ENCODE data around the gene CENPVL2.
"Not testable (repeated sequence)": the region's sequence is repeated elsewhere in the genome, so short reads cannot be mapped to it uniquely, and the experiment has no call there.

CENPVL2 gene

DNA sequence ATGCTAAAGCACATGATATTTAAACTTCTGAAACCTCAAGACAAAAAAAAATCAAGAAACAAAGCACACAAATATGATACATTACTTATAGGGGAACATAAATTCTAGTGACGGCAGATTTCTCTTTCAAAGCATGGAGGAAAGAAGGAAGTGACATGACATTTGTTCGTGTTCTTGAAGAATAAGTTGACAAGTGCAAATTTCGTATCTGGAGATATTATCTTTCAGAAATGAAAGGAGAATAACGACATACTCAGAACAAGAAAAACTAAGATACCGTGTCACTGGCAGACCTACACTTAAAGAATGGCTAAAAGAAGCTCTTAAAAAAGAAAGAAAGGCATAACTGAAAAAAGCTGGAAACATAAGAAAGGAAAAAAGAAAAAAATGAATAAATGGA, 16.6 kb downstream of the CENPVL2 start:
- Histone ChIP-seq H3K36me3 (ENCODE audit: insufficient read depth, low read length) (no peaks in the 10 kb centered on the region), H3K27ac (ENCODE audit: low read depth, low read length, poor library complexity, severe bottlenecking) (no peak overlapping the region), H3K27me3 (ENCODE audit: insufficient read depth, low read length) (no peaks in the 10 kb centered on the region), H3K9ac (ENCODE audit: low read length) (no peak overlapping the region), H3K9me3 (ENCODE audit: low read length) (no peaks in the 10 kb centered on the region), H3K4me1 (ENCODE audit: insufficient read depth, low read length, severe bottlenecking) (no peaks in the 10 kb centered on the region), H3K9me2 (ENCODE audit: low read depth, low read length) (no peaks in the 10 kb centered on the region), H3K4me3 (ENCODE audit: low read depth, low read length, poor library complexity, severe bottlenecking) (no peak overlapping the region), H2AFZ (ENCODE audit: low read length) (no peak overlapping the region), H3K79me2 (ENCODE audit: insufficient read depth, low read length) (no peaks in the 10 kb centered on the region), H4K20me1 (ENCODE audit: insufficient read depth, low read length) (no peaks in the 10 kb centered on the region), H3F3A (ENCODE audit: insufficient read depth, low read length) (no peaks in the 10 kb centered on the region), H3K4me2 (ENCODE audit: low read length) (no peak overlapping the region)
- no peak for TF ChIP-seq EZH2 (IDR thresholded peaks at IDR 0.05; ENCODE audit: borderline replicate concordance, low read length)
- TF ChIP-seq, protein P1, sequence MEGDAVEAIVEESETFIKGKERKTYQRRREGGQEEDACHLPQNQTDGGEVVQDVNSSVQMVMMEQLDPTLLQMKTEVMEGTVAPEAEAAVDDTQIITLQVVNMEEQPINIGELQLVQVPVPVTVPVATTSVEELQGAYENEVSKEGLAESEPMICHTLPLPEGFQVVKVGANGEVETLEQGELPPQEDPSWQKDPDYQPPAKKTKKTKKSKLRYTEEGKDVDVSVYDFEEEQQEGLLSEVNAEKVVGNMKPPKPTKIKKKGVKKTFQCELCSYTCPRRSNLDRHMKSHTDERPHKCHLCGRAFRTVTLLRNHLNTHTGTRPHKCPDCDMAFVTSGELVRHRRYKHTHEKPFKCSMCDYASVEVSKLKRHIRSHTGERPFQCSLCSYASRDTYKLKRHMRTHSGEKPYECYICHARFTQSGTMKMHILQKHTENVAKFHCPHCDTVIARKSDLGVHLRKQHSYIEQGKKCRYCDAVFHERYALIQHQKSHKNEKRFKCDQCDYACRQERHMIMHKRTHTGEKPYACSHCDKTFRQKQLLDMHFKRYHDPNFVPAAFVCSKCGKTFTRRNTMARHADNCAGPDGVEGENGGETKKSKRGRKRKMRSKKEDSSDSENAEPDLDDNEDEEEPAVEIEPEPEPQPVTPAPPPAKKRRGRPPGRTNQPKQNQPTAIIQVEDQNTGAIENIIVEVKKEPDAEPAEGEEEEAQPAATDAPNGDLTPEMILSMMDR (IDR thresholded peaks at IDR 0.05; ENCODE audit: low read length), result no peak

DNA sequence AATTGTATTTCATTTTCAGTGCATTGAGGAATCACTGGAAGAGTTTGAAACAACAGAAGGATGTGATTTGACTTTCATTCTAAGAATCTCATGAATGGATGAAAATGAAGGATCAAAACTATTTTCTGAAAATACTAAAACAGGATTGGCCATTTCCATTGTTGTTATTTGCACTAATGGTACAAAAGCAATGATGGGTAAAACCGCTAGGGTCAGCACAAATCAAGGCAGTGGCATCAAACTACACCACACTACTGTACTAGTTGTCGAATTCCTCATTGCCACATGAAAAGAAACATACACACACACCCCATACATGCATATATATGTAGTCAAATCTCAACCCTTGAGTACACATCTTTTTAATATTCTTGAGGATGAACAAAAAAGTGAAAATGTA, 39.3 kb downstream of the CENPVL2 start:
- Histone ChIP-seq H3K4me3 (ENCODE audit: low read depth, low read length, poor library complexity, severe bottlenecking) (no peak overlapping the region), H3K36me3 (ENCODE audit: insufficient read depth, low read length) (no peaks in the 10 kb centered on the region), H3K4me2 (ENCODE audit: low read length) (no peak overlapping the region), H3K9me2 (ENCODE audit: low read depth, low read length) (no peaks in the 10 kb centered on the region), H2AFZ (ENCODE audit: low read length) (no peak overlapping the region), H3K27ac (ENCODE audit: low read depth, low read length, poor library complexity, severe bottlenecking) (no peak overlapping the region), H3F3A (ENCODE audit: insufficient read depth, low read length) (no peaks in the 10 kb centered on the region), H3K79me2 (ENCODE audit: insufficient read depth, low read length) (no peaks in the 10 kb centered on the region), H3K4me1 (ENCODE audit: insufficient read depth, low read length, severe bottlenecking) (no peaks in the 10 kb centered on the region), H3K9ac (ENCODE audit: low read length) (no peak overlapping the region), H3K27me3 (ENCODE audit: insufficient read depth, low read length) (no peaks in the 10 kb centered on the region), H4K20me1 (ENCODE audit: insufficient read depth, low read length) (no peaks in the 10 kb centered on the region), H3K9me3 (ENCODE audit: low read length) (no peaks in the 10 kb centered on the region)
- TF ChIP-seq EZH2 (IDR thresholded peaks at IDR 0.05; ENCODE audit: borderline replicate concordance, low read length), result no peak
- TF ChIP-seq, protein P1 (IDR thresholded peaks at IDR 0.05; ENCODE audit: low read length), result no peak

DNA sequence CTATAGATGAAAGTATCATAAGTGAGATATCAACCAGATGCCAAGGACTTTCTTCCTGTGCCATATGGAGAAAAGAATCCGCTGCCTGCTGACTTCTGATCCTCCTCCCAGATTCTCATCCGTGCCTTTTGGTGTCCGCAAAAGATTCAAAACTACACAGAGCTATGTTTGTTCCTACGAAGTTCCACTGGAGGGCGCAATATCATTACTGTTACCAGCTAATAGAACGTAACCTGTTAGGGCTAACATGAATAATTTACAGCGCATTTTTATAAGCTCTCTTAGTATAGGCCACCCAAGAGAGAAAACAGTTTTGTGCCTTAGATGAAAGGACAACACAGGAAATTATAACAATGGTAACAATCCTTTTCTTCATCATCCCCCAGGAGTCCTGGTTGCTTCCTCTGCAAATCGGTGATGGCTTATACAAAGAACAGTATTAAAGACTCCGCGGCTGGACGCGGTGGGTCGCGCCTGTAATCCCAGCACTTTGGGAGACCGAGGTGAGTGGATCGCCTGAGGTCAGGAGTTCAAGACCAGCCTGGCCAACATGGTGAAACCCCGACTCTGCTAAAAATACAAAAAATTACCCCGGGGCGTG, 41.1 kb downstream of the CENPVL2 start:
- Histone ChIP-seq H3K4me2 (ENCODE audit: low read length) (no peak overlapping the region), H3K9ac (ENCODE audit: low read length) (no peak overlapping the region), H4K20me1 (ENCODE audit: insufficient read depth, low read length) (no peaks in the 10 kb centered on the region), H2AFZ (ENCODE audit: low read length) (no peak overlapping the region), H3K4me1 (ENCODE audit: insufficient read depth, low read length, severe bottlenecking) (no peaks in the 10 kb centered on the region), H3K4me3 (ENCODE audit: low read depth, low read length, poor library complexity, severe bottlenecking) (no peak overlapping the region), H3K79me2 (ENCODE audit: insufficient read depth, low read length) (no peaks in the 10 kb centered on the region), H3K27ac (ENCODE audit: low read depth, low read length, poor library complexity, severe bottlenecking) (no peak overlapping the region), H3K27me3 (ENCODE audit: insufficient read depth, low read length) (no peaks in the 10 kb centered on the region), H3F3A (ENCODE audit: insufficient read depth, low read length) (no peaks in the 10 kb centered on the region), H3K36me3 (ENCODE audit: insufficient read depth, low read length) (no peaks in the 10 kb centered on the region), H3K9me2 (ENCODE audit: low read depth, low read length) (no peaks in the 10 kb centered on the region), H3K9me3 (ENCODE audit: low read length) (no peaks in the 10 kb centered on the region)
- no peak for TF ChIP-seq EZH2 (IDR thresholded peaks at IDR 0.05; ENCODE audit: borderline replicate concordance, low read length)
- TF ChIP-seq, protein P1 (IDR thresholded peaks at IDR 0.05; ENCODE audit: low read length), result peak; percentile 53; the same call in 1 of the 2 replicates

DNA sequence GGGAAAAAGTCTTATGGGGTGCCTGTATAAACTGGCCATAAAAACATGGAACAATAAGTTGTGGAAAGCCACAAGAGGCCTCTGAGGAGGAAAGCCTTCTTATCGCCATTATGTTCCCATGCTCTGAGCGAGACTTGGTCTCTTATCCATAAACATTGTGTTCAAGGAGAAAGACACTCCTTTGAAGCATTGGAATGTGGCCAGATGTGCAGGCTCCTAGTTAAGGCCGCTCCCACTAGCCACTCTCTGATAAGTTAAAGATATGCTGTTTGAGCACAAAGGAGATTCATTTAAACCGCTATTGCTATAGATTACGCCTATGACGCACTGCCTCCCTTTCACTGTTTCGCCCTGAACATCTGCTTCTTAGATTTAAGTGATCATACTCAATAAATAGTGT, 46.1 kb downstream of the CENPVL2 start:
- H3F3A ChIP-seq (ENCODE audit: insufficient read depth, low read length); H3K27ac ChIP-seq (ENCODE audit: low read depth, low read length, poor library complexity, severe bottlenecking); H3K27me3 ChIP-seq (ENCODE audit: insufficient read depth, low read length); H3K9ac ChIP-seq (ENCODE audit: low read length); H2AFZ ChIP-seq (ENCODE audit: low read length); H3K9me2 ChIP-seq (ENCODE audit: low read depth, low read length); H4K20me1 ChIP-seq (ENCODE audit: insufficient read depth, low read length); H3K9me3 ChIP-seq (ENCODE audit: low read length); H3K36me3 ChIP-seq (ENCODE audit: insufficient read depth, low read length); H3K4me2 ChIP-seq (ENCODE audit: low read length); H3K79me2 ChIP-seq (ENCODE audit: insufficient read depth, low read length); H3K4me1 ChIP-seq (ENCODE audit: insufficient read depth, low read length, severe bottlenecking); H3K4me3 ChIP-seq (ENCODE audit: low read depth, low read length, poor library complexity, severe bottlenecking): not testable (repeated sequence)

Data from OCI-LY1 (cell line).